Activated CD8-positive, alpha-beta memory T cell treated with anti-CD3 and anti-CD28 coated beads for 1 hour (primary cell): Measurements from ENCODE around the gene SEC63.
"Not testable (repeated sequence)": the region's sequence is repeated elsewhere in the genome, so short reads cannot be mapped to it uniquely, and the experiment has no call there.

Source experiments
- DNase-seq, 2 donors: peaks; one replicate each; pipeline ENCODE4 v3.0.0-alpha.2; 2020; ENCODE audit warnings: low read depth in 1 of 2; ENCODE audit errors: extremely low read depth in 1 of 2

Gene SEC63

DNA sequence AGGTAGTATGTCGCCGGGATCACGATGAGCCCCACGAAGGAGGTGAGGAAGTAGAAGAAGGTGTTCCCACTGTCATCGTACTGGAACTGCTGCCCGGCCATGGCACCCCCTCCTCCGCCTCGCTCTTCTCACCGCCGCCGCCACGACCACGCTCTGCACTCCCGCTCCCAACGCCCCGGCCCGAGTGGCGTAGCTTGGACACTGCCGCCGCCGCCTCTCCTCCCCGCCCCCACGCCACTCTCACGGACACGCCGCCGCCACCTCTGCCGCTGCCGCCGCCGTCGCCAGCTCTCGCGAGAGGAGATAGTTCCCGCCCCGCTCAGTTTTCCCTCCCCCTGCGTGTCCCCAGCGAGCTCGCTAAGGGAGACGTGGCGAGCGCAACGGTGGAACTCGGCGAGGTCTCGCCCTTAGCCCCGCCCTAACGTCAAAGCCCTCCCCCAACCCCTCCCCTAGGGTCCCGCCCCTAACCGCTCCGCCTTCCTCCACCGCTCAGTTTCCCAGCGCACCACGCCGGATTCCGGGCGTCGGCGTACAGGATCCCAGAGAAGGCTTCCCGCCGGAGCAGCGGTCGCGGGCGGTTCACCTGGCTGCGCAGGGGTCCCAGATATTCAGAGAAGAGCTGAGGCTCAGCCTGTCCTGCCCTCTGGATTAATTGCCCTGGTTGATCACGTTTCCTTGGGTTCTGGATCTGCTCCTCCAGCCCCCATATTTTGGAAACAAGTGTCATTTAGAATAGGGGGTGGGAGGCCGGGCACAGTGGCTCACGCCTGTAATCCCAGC lies at the start of gene SEC63:
TSS of gene SEC63 (minus strand) at position 300 of the 780 bp plus-strand sequence. CDS start at position 101, 199 bp downstream.
- peak; percentile 89 to 95 for DNase-seq

GRCh38 chr6:108005961-108006360 lies 48.0 kb upstream of the SEC63 start:
- no peak for DNase-seq

- no peak for DNase-seq
These were observed 46.9 kb upstream of the SEC63 start for GRCh38 chr6:108004861-108005260.

DNA sequence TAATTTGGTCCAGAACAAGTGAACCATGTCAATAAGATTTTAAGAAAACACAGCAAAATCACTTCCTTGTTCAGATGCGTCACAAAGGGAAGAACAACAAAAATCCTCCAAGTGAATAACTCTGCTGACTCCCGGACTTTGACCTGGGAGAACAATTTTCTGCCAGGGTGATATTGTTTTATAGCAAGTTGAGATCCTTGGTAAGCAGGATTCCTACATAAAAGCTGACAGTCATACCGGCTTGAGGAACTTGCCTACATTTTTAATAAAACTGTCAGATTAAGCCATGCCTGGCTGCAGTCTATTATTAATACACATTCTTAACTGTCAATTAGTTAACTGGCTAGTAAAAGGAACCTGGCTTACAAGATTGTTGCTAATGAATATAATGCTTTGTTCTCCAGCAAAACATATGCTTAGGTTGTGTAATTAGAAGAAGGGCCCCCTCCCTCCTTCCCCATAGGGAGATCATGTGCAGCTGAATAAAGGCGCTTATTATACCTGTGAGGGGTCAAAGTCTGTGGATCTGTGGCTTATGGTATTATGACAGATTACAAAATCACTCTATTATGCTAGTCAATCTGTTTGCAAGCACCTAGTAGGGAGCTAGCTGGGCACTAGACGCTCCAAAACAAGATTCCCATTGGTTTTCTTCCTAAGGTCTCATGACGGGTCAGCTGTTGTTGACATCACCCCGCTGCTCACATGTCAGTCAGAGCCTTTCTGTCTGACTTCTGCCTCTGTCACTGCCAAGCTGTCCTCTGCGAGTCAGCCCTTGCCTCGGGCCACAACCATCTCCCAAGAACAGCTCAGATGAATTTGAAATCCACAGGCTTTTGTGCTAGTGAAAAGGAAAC lies 44.6 kb upstream of the SEC63 start:
- no peak for DNase-seq

- no peak for DNase-seq
These were observed 43.8 kb upstream of the SEC63 start for GRCh38 chr6:108001696-108002231.

GRCh38 chr6:108000259-108000658 lies 42.3 kb upstream of the SEC63 start:
- not testable (repeated sequence) for DNase-seq

- no peak for DNase-seq
These were observed 41.3 kb upstream of the SEC63 start for GRCh38 chr6:107999341-107999740.

DNA sequence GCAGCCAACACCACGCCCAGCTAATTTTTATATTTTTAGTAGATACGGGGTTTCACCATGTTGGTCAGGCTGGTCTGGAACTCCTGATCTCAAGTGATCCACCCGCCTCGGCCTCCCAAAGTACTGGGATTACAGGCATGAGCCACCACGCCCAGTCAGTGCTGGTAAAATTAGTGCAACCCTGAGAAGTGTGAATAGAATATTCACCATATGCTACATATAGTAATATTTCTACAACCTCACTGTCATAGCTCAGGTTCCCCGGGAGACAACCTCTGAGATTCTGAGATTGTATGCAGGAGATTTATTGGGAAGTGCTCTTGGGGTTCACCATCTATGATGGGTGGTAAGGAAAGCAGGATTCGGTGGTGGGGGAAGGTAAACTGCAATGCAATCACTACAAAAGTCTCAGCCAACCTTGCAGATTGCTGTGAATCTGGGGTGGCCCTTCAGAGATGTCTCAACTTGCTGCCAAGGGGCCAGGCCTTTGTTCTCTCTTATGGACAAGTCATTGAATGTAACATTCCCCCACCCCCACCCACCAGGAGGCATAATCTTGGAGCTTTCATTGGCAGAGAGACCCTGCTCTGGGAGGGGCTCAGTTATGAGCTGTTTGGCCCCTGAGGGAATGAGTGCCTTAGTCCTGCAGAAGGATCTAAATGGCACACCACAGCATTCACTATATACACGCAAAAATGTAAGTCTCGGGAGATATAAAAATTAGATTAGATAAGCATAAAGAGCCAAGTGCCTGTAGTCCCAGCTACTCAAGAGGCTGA lies 34.0 kb upstream of the SEC63 start:
- no peak for DNase-seq

DNA sequence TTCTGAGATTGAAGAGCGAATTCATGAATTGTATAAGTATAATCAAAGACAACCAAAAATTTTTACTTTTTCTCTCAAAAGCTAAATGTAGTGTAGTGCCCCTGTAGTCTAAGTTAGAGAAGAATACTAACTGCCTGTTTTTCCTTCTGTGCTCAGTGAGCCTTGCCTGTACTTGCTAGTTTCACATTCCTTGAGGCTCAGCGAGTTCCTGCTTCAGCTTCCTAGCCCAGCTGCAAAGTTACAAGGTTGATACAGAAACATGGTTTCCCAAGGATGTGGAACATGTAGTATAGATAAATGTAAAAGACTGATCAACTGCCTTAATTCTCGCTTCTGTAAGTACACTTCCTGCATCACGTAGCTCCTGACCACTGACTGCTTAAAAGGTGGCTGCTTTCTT lies 33.1 kb upstream of the SEC63 start:
- no peak for DNase-seq

DNA sequence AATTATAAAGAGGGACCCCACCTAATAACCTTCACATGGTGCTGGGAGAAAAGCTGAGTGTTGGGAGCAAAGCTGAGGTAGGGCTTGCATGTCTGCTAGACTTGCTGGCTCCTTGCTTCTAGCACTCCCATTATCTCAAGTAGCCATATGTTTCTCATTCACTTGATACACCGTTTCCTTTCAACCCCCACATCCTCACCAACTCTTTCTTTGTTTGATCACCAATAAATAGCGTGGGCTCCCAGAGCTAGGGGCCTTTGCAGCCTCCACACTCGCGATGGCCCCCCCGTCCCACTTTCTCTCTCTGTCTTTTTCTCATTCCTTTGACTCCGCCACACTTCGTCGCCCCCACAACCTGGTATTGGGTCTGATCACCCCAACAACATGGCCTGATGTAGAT lies 32.6 kb upstream of the SEC63 start:
- not testable (repeated sequence) for DNase-seq

GRCh38 chr6:107989166-107990094 lies 31.4 kb upstream of the SEC63 start:
- no peak for DNase-seq

- DNase-seq: no peak
These were observed 30.6 kb upstream of the SEC63 start for GRCh38 chr6:107988570-107988969.

GRCh38 chr6:107987805-107988204 lies 29.8 kb upstream of the SEC63 start:
- no peak for DNase-seq

DNA sequence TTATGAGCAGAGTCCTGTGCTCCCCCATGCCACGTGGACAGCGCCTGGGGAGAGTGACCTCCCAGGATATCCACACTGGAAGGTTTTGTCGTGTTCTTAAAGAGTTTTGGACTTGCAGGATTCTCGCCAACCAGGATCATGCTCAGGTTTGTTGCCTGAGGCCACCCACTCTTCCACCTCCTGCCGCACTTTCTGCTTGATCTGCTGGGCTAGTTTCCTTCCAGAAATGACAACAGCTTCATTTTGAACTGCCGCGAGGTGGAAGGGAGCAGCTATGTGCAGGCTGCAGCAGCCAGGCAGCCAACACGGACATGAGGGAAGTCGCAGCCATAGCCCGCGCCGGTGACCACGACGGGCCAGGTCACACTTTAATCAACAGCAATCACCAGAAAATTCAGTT lies 27.7 kb upstream of the SEC63 start:
- DNase-seq: no peak

DNA sequence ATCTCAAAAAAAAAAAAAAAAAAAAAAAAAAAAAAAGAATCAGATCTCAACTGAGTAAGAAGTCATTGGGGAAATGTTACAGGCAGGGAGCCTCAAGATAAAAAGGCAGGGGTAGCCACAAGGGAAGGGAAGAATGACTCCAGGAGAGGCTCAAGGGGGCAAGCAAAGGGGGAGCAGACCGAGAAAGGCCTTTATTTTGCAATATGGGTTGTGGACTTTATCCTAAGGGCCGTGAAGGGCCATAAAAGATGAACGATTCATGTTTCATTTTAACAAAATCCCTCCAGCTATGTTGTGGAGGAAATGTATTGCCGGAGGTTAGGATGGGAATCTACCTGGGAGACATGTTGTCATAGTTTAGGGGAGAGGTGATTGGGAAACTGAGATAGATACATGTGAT lies 25.8 kb upstream of the SEC63 start:
- DNase-seq: no peak

DNA sequence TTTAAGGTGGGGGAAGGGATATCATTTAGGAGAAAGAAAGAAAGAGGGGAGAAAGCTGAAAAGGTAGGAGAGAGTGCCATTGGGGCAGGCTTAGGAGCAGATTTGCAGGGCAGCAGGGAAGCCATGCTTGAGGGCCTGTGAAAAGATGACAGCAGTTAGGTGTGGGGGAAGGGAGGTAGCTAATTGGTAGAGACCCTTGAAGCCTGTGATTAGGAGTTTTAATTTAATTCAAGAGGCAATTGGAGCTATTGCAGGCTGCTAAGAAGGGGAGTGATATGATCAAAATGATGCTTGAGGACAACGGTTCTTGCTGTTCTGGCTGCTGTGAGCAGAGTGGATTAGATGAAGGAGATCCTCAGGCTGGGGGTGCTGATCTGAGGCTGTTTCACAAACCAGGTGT lies 24.5 kb upstream of the SEC63 start:
- no peak for DNase-seq

GRCh38 chr6:107981695-107982094 lies 23.7 kb upstream of the SEC63 start:
- DNase-seq: no peak

GRCh38 chr6:107977283-107977682 lies 19.3 kb upstream of the SEC63 start:
- no peak for DNase-seq

DNA sequence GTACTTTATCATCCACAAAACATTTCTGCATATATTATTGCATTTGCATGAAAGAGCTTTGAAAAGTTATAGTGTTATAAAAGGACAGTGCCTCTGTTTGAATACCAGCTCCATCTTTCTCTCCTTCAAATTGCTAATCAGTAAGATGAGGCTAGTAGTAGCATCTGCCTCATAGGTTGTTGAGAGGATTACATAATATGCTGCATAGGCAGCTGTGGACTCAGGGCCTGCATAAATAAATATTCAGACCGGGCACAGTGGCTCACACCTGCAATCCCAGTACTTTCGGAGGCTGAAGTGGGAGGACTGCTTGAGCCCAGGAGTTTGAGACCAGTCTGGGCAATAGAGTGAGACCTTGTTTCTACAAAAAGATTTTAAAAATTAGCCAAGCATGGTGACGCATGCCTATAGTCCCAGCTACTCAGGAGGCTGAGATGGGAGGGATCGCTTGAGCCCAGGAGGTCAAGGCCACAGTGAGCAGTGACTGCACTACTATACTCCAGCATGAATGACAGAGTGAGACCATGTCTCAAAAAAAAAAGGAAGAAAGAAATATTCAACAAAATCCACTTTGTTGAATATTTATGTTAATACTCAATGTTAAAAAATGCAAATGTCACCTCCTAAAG lies 18.3 kb upstream of the SEC63 start:
- DNase-seq: no peak
